Germinal center (tissue), 1 donor: ENCODE measurements around the gene ACTN1.
A peak's percentile ranks its signal among the peaks of the same experiment; 100 is the strongest.

Experiments
- DNase-seq: peaks from one replicate; pipeline ENCODE4 v3.0.0; 2012; ENCODE audit warnings: mixed read lengths, low spot score

ACTN1 gene

GRCh38 chr14:68824517-68825347 lies 154.4 kb downstream of the ACTN1 start:
- DNase-seq = peak; percentile 50

- DNase-seq = no peak
Measured at GRCh38 chr14:68824207-68824516, 154.9 kb downstream of the ACTN1 start.
